ENCODE results near the gene EBLN1. TPM values are rescaled to one million over a fixed set of nuclear protein-coding genes. Genes with fewer than 3 reads are reported as not detected.
A peak's percentile ranks its signal among the peaks of the same experiment; 100 is the strongest.

EBLN1 gene
- total and polyA plus RNA-seq, 9 of the 15 experiments (the other 6 are each of a cell fraction or from before 2014, with no cell fraction given) = 0.06 to 3.1 (median 0.80) TPM

GRCh38 chr10:22246680-22247391, 29.0 kb upstream of the EBLN1 start (continued):
- TF ChIP-seq BACH1 (tag; IDR thresholded peaks at IDR 0.05) = peak; percentile 46; the same call in 1 of the 2 replicates
- no peak for TF ChIP-seq ZNF695 (CRISPR knock-in tag; IDR thresholded peaks at IDR 0.05)
- no peak for TF ChIP-seq DIDO1 (tag; IDR thresholded peaks at IDR 0.05; ENCODE audit: low read depth)
- TF ChIP-seq NR3C1 (CRISPR knock-in tag; IDR thresholded peaks at IDR 0.05) = no peak
- TF ChIP-seq TFE3 (CRISPR knock-in tag; IDR thresholded peaks at IDR 0.05) = no peak
- no peak for TF ChIP-seq PTBP1 (IDR thresholded peaks at IDR 0.05; ENCODE audit: low read depth, low read length)
- no peak for TF ChIP-seq JUNB (CRISPR knock-in tag; conservative IDR thresholded peaks at IDR 0.05)
- TF ChIP-seq ZNF239 (CRISPR knock-in tag; IDR thresholded peaks at IDR 0.05) = peak; percentile 23; the same call in 1 of the 2 replicates
- no peak for TF ChIP-seq ZNF347 (CRISPR knock-in tag; IDR thresholded peaks at IDR 0.05; ENCODE audit: low read depth)
- peak; percentile 56; the same call in 1 of the 2 replicates for TF ChIP-seq PTTG1 (tag; IDR thresholded peaks at IDR 0.05; ENCODE audit: low read depth)
- no peak for TF ChIP-seq ZNF655 (CRISPR knock-in tag; IDR thresholded peaks at IDR 0.05)
- no peak for TF ChIP-seq SRSF3 (IDR thresholded peaks at IDR 0.05; ENCODE audit: insufficient read depth, low read length)
- peak in 1 of 3 experiments; percentile 31; a peak in 1 of 6 replicates for TF ChIP-seq ZBTB11 (CRISPR knock-in tag; IDR thresholded peaks at IDR 0.05)
- peak; percentile 29; the same call in 1 of the 2 replicates for TF ChIP-seq NFXL1 (CRISPR knock-in tag; IDR thresholded peaks at IDR 0.05)
- no peak for TF ChIP-seq ZNF561 (CRISPR knock-in tag; conservative IDR thresholded peaks at IDR 0.05)
- TF ChIP-seq ZFP1 (CRISPR knock-in tag; IDR thresholded peaks at IDR 0.05) = no peak
- no peak for TF ChIP-seq ATF2 (CRISPR knock-in tag; IDR thresholded peaks at IDR 0.05)
- no peak for TF ChIP-seq NR4A1 (CRISPR knock-in tag; IDR thresholded peaks at IDR 0.05)
- peak; percentile 67; the same call in 1 of the 2 replicates for TF ChIP-seq NR4A1 (tag; IDR thresholded peaks at IDR 0.05)
- no peak for TF ChIP-seq COPS2 (conservative IDR thresholded peaks at IDR 0.05)

Data from K562 (cell line).